Karpas-422 (cell line): ENCODE measurements around the gene TRPM3. TPM values are rescaled to one million over a fixed set of nuclear protein-coding genes. Genes with fewer than 3 reads are reported as not detected.

Experiments
- DNase-seq: peaks from one replicate; pipeline ENCODE4 v3.0.0-alpha.2; 2015
- H2AFZ ChIP-seq: fragments of 200-600 bp; sonication (generic); 2 replicates; pipeline ENCODE4 v1.6.1; 2014; ENCODE audit warnings: antibody characterized with exemption, low read length, mixed read lengths
- H3K27ac ChIP-seq: fragments of 200-600 bp; sonication (generic); 2 replicates; pipeline ENCODE4 v1.5.1; 2014; ENCODE audit warnings: mild to moderate bottlenecking, low read length, moderate library complexity
- H3K27me3 ChIP-seq: fragments of 200-600 bp; sonication (generic); 2 replicates; pipeline ENCODE4 v1.6.1; 2014; ENCODE audit warnings: low read length, mixed read lengths
- H3K36me3 ChIP-seq: fragments of 200-600 bp; sonication (generic); 2 replicates; pipeline ENCODE4 v1.6.1; 2014; ENCODE audit warnings: low read length, mixed read lengths; ENCODE audit not compliant: insufficient read depth
- H3K4me1 ChIP-seq: fragments of 200-600 bp; sonication (generic); 2 replicates; pipeline ENCODE4 v1.6.1; 2014; ENCODE audit warnings: mild to moderate bottlenecking, low read length, mixed read lengths
- H3K4me2 ChIP-seq: fragments of 200-600 bp; sonication (generic); 2 replicates; pipeline ENCODE4 v1.6.1; 2014; ENCODE audit warnings: low read length, low read depth, mild to moderate bottlenecking; ENCODE audit not compliant: poor library complexity, severe bottlenecking
- H3K4me3 ChIP-seq: fragments of 200-600 bp; sonication (generic); 2 replicates; pipeline ENCODE4 v1.5.1; 2014; ENCODE audit warnings: mild to moderate bottlenecking, antibody characterized with exemption, low read length, mixed read lengths
- H3K79me2 ChIP-seq: fragments of 200-600 bp; sonication (generic); 2 replicates; pipeline ENCODE4 v1.6.1; 2014; ENCODE audit warnings: mild to moderate bottlenecking, low read length, mixed read lengths
- H3K9ac ChIP-seq: fragments of 200-600 bp; sonication (generic); 2 replicates; pipeline ENCODE4 v1.6.0; 2014; ENCODE audit warnings: low read length
- H3K9me2 ChIP-seq: fragments of 200-600 bp; sonication (generic), shearing (Covaris generic); replicated peaks from 2 replicates; pipeline ENCODE4 v1.6.0; 2014; ENCODE audit warnings: mild to moderate bottlenecking, low read length, moderate library complexity; ENCODE audit not compliant: insufficient read depth
- H3K9me3 ChIP-seq: fragments of 300-700, 200-600 bp; sonication (generic); 2 replicates; pipeline ENCODE4 v1.6.1; 2014; ENCODE audit warnings: low read length, mixed read lengths
- H4K20me1 ChIP-seq: fragments of 200-600 bp; sonication (generic); 2 replicates; pipeline ENCODE4 v1.6.1; 2014; ENCODE audit warnings: mild to moderate bottlenecking, antibody characterized with exemption, low read length, low read depth; ENCODE audit not compliant: insufficient read depth
- total RNA-seq: library from RNA; depleted of rRNA; stranded (reverse); fragments of >200 nt; shearing (Covaris generic); gene quantifications from 2 replicates; pipeline ENCODE4 v1.2.3, GENCODE V29; 2014; ENCODE audit warnings: low replicate concordance

TRPM3 gene
- total RNA-seq, 1 experiment from 2014 or later = not detected

- Histone ChIP-seq H3K4me1 (no peaks in the 10 kb centered on the region), H3K9me2 (no peaks in the 10 kb centered on the region), H3K4me3 (no peak overlapping the region), H3K27me3 (no peaks in the 10 kb centered on the region), H2AFZ (no peak overlapping the region), H3K79me2 (no peaks in the 10 kb centered on the region), H3K9me3 (no peaks in the 10 kb centered on the region), H4K20me1 (no peaks in the 10 kb centered on the region), H3K36me3 (no peaks in the 10 kb centered on the region), H3K9ac (no peak overlapping the region), H3K27ac (no peak overlapping the region), H3K4me2 (no peak overlapping the region)
- DNase-seq = no peak
Measured at GRCh38 chr9:71058660-71059059, 62.8 kb downstream of the TRPM3 start.

GRCh38 chr9:71052287-71052686 lies 69.1 kb downstream of the TRPM3 start:
- no peaks in the 10 kb centered on the region for H3K79me2 ChIP-seq
- H3K36me3 ChIP-seq = no peaks in the 10 kb centered on the region
- no peaks in the 10 kb centered on the region for H3K27me3 ChIP-seq
- no peak overlapping the region for H3K9ac ChIP-seq
- H3K4me1 ChIP-seq = no peaks in the 10 kb centered on the region
- H3K4me2 ChIP-seq = no peak overlapping the region
- DNase-seq = no peak
- no peaks in the 10 kb centered on the region for H4K20me1 ChIP-seq
- H3K9me3 ChIP-seq = no peaks in the 10 kb centered on the region
- H2AFZ ChIP-seq = no peak overlapping the region
- no peak overlapping the region for H3K4me3 ChIP-seq
- no peak overlapping the region for H3K27ac ChIP-seq
- no peaks in the 10 kb centered on the region for H3K9me2 ChIP-seq

GRCh38 chr9:71048280-71048679 lies 73.1 kb downstream of the TRPM3 start:
- Histone ChIP-seq H3K27ac (no peak overlapping the region), H4K20me1 (no peaks in the 10 kb centered on the region), H3K4me3 (no peak overlapping the region), H3K4me1 (no peaks in the 10 kb centered on the region), H2AFZ (no peak overlapping the region), H3K9me3 (no peaks in the 10 kb centered on the region), H3K9me2 (no peaks in the 10 kb centered on the region), H3K36me3 (no peaks in the 10 kb centered on the region), H3K4me2 (no peak overlapping the region), H3K27me3 (no peaks in the 10 kb centered on the region), H3K9ac (no peak overlapping the region), H3K79me2 (no peaks in the 10 kb centered on the region)
- DNase-seq = no peak

GRCh38 chr9:71042448-71042990 lies 78.9 kb downstream of the TRPM3 start:
- no peak overlapping the region for H3K9ac ChIP-seq
- no peaks in the 10 kb centered on the region for H3K79me2 ChIP-seq
- H3K4me1 ChIP-seq = no peaks in the 10 kb centered on the region
- no peak overlapping the region for H2AFZ ChIP-seq
- H3K36me3 ChIP-seq = no peaks in the 10 kb centered on the region
- no peaks in the 10 kb centered on the region for H3K27me3 ChIP-seq
- H3K4me2 ChIP-seq = no peak overlapping the region
- DNase-seq = no peak
- H3K4me3 ChIP-seq = no peak overlapping the region
- H4K20me1 ChIP-seq = no peaks in the 10 kb centered on the region
- no peaks in the 10 kb centered on the region for H3K9me3 ChIP-seq
- H3K9me2 ChIP-seq = no peaks in the 10 kb centered on the region
- no peak overlapping the region for H3K27ac ChIP-seq

GRCh38 chr9:71037521-71037920 lies 83.9 kb downstream of the TRPM3 start:
- no peak overlapping the region for H3K9ac ChIP-seq
- H2AFZ ChIP-seq = no peak overlapping the region
- no peak overlapping the region for H3K27ac ChIP-seq
- no peak overlapping the region for H3K4me3 ChIP-seq
- no peaks in the 10 kb centered on the region for H4K20me1 ChIP-seq
- no peaks in the 10 kb centered on the region for H3K27me3 ChIP-seq
- H3K79me2 ChIP-seq = no peaks in the 10 kb centered on the region
- no peaks in the 10 kb centered on the region for H3K4me1 ChIP-seq
- H3K36me3 ChIP-seq = no peaks in the 10 kb centered on the region
- H3K9me2 ChIP-seq = no peaks in the 10 kb centered on the region
- H3K4me2 ChIP-seq = no peak overlapping the region
- DNase-seq = no peak
- no peaks in the 10 kb centered on the region for H3K9me3 ChIP-seq

GRCh38 chr9:71036501-71036900 lies 84.9 kb downstream of the TRPM3 start:
- Histone ChIP-seq H3K4me2 (no peak overlapping the region), H3K36me3 (no peaks in the 10 kb centered on the region), H3K4me1 (no peaks in the 10 kb centered on the region), H3K27me3 (no peaks in the 10 kb centered on the region), H3K4me3 (no peak overlapping the region), H4K20me1 (no peaks in the 10 kb centered on the region), H3K9me3 (no peaks in the 10 kb centered on the region), H3K9me2 (no peaks in the 10 kb centered on the region), H2AFZ (no peak overlapping the region), H3K79me2 (no peaks in the 10 kb centered on the region), H3K9ac (no peak overlapping the region), H3K27ac (no peak overlapping the region)
- no peak for DNase-seq

GRCh38 chr9:71032779-71033178 lies 88.6 kb downstream of the TRPM3 start:
- Histone ChIP-seq H3K36me3 (no peaks in the 10 kb centered on the region), H3K4me2 (no peak overlapping the region), H3K27ac (no peak overlapping the region), H3K4me1 (no peaks in the 10 kb centered on the region), H3K27me3 (no peaks in the 10 kb centered on the region), H3K79me2 (no peaks in the 10 kb centered on the region), H3K9ac (no peak overlapping the region), H3K9me3 (no peaks in the 10 kb centered on the region), H3K9me2 (no peaks in the 10 kb centered on the region), H4K20me1 (no peaks in the 10 kb centered on the region), H2AFZ (no peak overlapping the region), H3K4me3 (no peak overlapping the region)
- no peak for DNase-seq

- H2AFZ ChIP-seq = no peak overlapping the region
- H3K79me2 ChIP-seq = no peaks in the 10 kb centered on the region
- H3K27ac ChIP-seq = no peak overlapping the region
- H3K9ac ChIP-seq = no peak overlapping the region
- no peaks in the 10 kb centered on the region for H3K9me3 ChIP-seq
- H3K27me3 ChIP-seq = no peaks in the 10 kb centered on the region
- H3K4me3 ChIP-seq = no peak overlapping the region
- H3K4me2 ChIP-seq = no peak overlapping the region
- H4K20me1 ChIP-seq = no peaks in the 10 kb centered on the region
- peaks cover 7% of the 10 kb centered on the region for H3K4me1 ChIP-seq
- H3K36me3 ChIP-seq = no peaks in the 10 kb centered on the region
- peak; percentile 41 for DNase-seq
- no peaks in the 10 kb centered on the region for H3K9me2 ChIP-seq
Measured at GRCh38 chr9:71025728-71026127, 95.7 kb downstream of the TRPM3 start.

GRCh38 chr9:71025201-71025600 lies 96.2 kb downstream of the TRPM3 start:
- Histone ChIP-seq H4K20me1 (no peaks in the 10 kb centered on the region), H3K4me2 (no peak overlapping the region), H3K79me2 (no peaks in the 10 kb centered on the region), H3K9me2 (no peaks in the 10 kb centered on the region), H3K27me3 (no peaks in the 10 kb centered on the region), H3K36me3 (no peaks in the 10 kb centered on the region), H3K4me3 (no peak overlapping the region), H2AFZ (no peak overlapping the region), H3K27ac (no peak overlapping the region), H3K9ac (no peak overlapping the region), H3K4me1 (peaks cover 7% of the 10 kb centered on the region), H3K9me3 (no peaks in the 10 kb centered on the region)
- no peak for DNase-seq
